GM12878 (cell line): ENCODE measurements around the gene RPL19. TPM values are rescaled to one million over a fixed set of nuclear protein-coding genes. Genes with fewer than 3 reads are reported as not detected.

Experiments used
- ATAC-seq: fragments of 200-7000 bp; cut with Tn5 transposase; 3 replicates; pipeline ENCODE4 v1.9.1; 2020; ENCODE audit warnings: mild to moderate bottlenecking, moderate library complexity
- BruUV-seq: library from RNA; stranded (reverse); fragments of 400-500 nt; replicated peaks from 2 replicates; lab custom pipeline; 2021; lab: Mats Ljungman, UMichigan
- CTCF ChIA-PET: fragments of 300-600 bp; sonication (Branson Sonifier 250); formaldehyde crosslinking; extraction: SDS; loops from one replicate; lab custom pipeline; 2021; ENCODE audit warnings: inconsistent platforms; lab: Yijun Ruan, JAX
- POLR2A ChIA-PET: fragments of 350-600 bp; formaldehyde crosslinking; extraction: SDS; loops from one replicate; lab custom pipeline; 2021; ENCODE audit warnings: inconsistent platforms; lab: Charles Lee
- RAD21 ChIA-PET: fragments of 300-600 bp; sonication (Branson Sonifier 250); formaldehyde crosslinking; loops from one replicate; lab custom pipeline; 2023; ENCODE audit warnings: antibody characterized with exemption; ENCODE audit not compliant: unreplicated experiment; lab: Charles Lee
- SMC1A ChIA-PET: fragments of 300-600 bp; sonication (Branson Sonifier 250); formaldehyde crosslinking; loops from one replicate; lab custom pipeline; 2023; ENCODE audit not compliant: unreplicated experiment, uncharacterized antibody; lab: Charles Lee
- DNase-seq: peaks from one replicate; pipeline ENCODE4 v3.0.0-alpha.2; 2011; ENCODE audit warnings: low read depth, low spot score
- FAIRE-seq: peaks from 3 replicates; lab custom pipeline; 2011; peaks lifted over from hg19 to GRCh38; lab: Jason Lieb, UNC
- H2AFZ ChIP-seq: 2 replicates; pipeline ENCODE4 v1.6.0; 2011; ENCODE audit warnings: low read depth, low read length, control low read depth; ENCODE audit not compliant: control insufficient read depth
- H3K27ac ChIP-seq: 2 replicates; pipeline ENCODE4 v1.5.1; 2011; ENCODE audit warnings: control low read depth; ENCODE audit not compliant: control insufficient read depth, insufficient read depth
- H3K27me3 ChIP-seq, 2 experiments: replicated peaks in 1 of 2; 2 replicates each; pipeline versions ENCODE4 v1.6.0 to v1.6.1; 2011; ENCODE audit warnings: low read length in 1 of 2; ENCODE audit not compliant: control insufficient read depth in 2 of 2, insufficient read depth in 2 of 2
- H3K36me3 ChIP-seq, 2 experiments: 2 replicates each; pipeline ENCODE4 v1.5.1; 2011; ENCODE audit warnings: low read length in 1 of 2; ENCODE audit not compliant: control insufficient read depth in 2 of 2, insufficient read depth in 2 of 2
- H3K4me1 ChIP-seq: 2 replicates; pipeline ENCODE4 v1.6.1; 2011; ENCODE audit warnings: mild to moderate bottlenecking, low read length, moderate library complexity, mixed read lengths; ENCODE audit not compliant: control insufficient read depth, insufficient read depth
- H3K4me2 ChIP-seq: 2 replicates; pipeline ENCODE4 v1.6.0; 2011; ENCODE audit warnings: control low read depth; ENCODE audit not compliant: control insufficient read depth, insufficient read depth
- H3K4me3 ChIP-seq: fragments of 200-600 bp; sonication (generic); 2 replicates; pipeline ENCODE4 v1.5.1; 2016
- H3K79me2 ChIP-seq: 2 replicates; pipeline ENCODE4 v1.6.0; 2011; ENCODE audit warnings: low read length; ENCODE audit not compliant: control insufficient read depth, insufficient read depth
- H3K9ac ChIP-seq: 2 replicates; pipeline ENCODE4 v1.8.0; 2011; ENCODE audit warnings: low read length, control low read depth, mixed read lengths; ENCODE audit not compliant: control insufficient read depth, insufficient read depth
- H3K9me3 ChIP-seq: replicated peaks from 3 replicates; pipeline ENCODE4 v1.5.1; 2011; ENCODE audit warnings: mild to moderate bottlenecking, low read length; ENCODE audit not compliant: control insufficient read depth, insufficient read depth
- H4K20me1 ChIP-seq: 2 replicates; pipeline ENCODE4 v1.6.0; 2011; ENCODE audit not compliant: control insufficient read depth, insufficient read depth
- CBX5 ChIP-seq: sonication (generic); IDR thresholded peaks from 2 replicates; pipeline ENCODE4 v1.6.1; 2016; ENCODE audit warnings: low read depth, moderate library complexity, mild to moderate bottlenecking, inconsistent platforms
- MXI1 ChIP-seq: fragments of 150-350 bp; IDR thresholded peaks from 2 replicates; pipeline ENCODE4 v1.6.1; 2011; ENCODE audit warnings: low read depth, mild to moderate bottlenecking, inconsistent platforms, low read length, improper control_type of control experiment
- RAD21 ChIP-seq: IDR thresholded peaks from 2 replicates; pipeline ENCODE4 v1.6.1; 2011; ENCODE audit warnings: mild to moderate bottlenecking, low read depth, low read length, moderate library complexity; ENCODE audit not compliant: insufficient read depth
- RB1 ChIP-seq: fragments of 450-650 bp; formaldehyde crosslinking; IDR thresholded peaks from 2 replicates; pipeline ENCODE4 v1.6.1; 2017; ENCODE audit warnings: mild to moderate bottlenecking, borderline replicate concordance
- SMAD1 ChIP-seq: fragments of 450-650 bp; IDR thresholded peaks from 2 replicates; pipeline ENCODE4 v1.6.1; 2018; ENCODE audit warnings: mild to moderate bottlenecking, low read depth; ENCODE audit not compliant: partially characterized antibody
- SMARCA5 ChIP-seq: fragments of 450-650 bp; IDR thresholded peaks from 2 replicates; pipeline ENCODE4 v1.6.1; 2017; ENCODE audit warnings: mild to moderate bottlenecking
- SMC3 ChIP-seq: IDR thresholded peaks from 2 replicates; pipeline ENCODE4 v1.6.1; 2011; ENCODE audit warnings: low read length, improper control_type of control experiment, borderline replicate concordance
- SUZ12 ChIP-seq: fragments of 200-600 bp; sonication (generic); IDR thresholded peaks from one replicate; pipeline ENCODE4 v1.6.1; 2018; ENCODE audit warnings: antibody characterized with exemption, mild to moderate bottlenecking; ENCODE audit not compliant: unreplicated experiment
- TCF7 ChIP-seq: IDR thresholded peaks from 2 replicates; pipeline ENCODE4 v1.6.1; 2014; ENCODE audit warnings: antibody characterized with exemption, borderline replicate concordance
- ZNF274 ChIP-seq: IDR thresholded peaks from one replicate; pipeline ENCODE4 v1.8.0; 2011; ENCODE audit not compliant: insufficient read length, insufficient read depth
- ZSCAN29 ChIP-seq: fragments of 450-650 bp; IDR thresholded peaks from 2 replicates; pipeline ENCODE4 v1.6.1; 2017; ENCODE audit warnings: mild to moderate bottlenecking, moderate library complexity
- WGBS: methylation state at CpG from one replicate; pipeline ENCODE4 v1.1.6; 2016; ENCODE audit warnings: low lambda C conversion rate; ENCODE audit not compliant: insufficient replicate concordance, insufficient coverage; ENCODE audit errors: missing lambda C conversion rate; 5-methylcytosine and 5-hydroxymethylcytosine counted together
- in situ Hi-C: fragments of 300-500 bp; cut with MboI; formaldehyde crosslinking; loops from 9 replicates; pipeline ENCODE4 v1.14.3; 2018; ENCODE audit warnings: mixed read lengths
- intact Hi-C: fragments of 100-400 bp; cut with micrococcal nuclease; formaldehyde crosslinking; loops from one replicate; pipeline ENCODE4 v1.14.2; 2022; ENCODE audit not compliant: unreplicated experiment
- polyA plus RNA-seq, 11 experiments: library from polyadenylated mRNA; depleted of rRNA in 4 of 11; unstranded in 6 of 11; stranded (reverse) in 5 of 11; fragments of >200 nt; fragmentation: Nextera tagmentation in 4 of 11; fragmentation: Illumina TruSeq in 1 of 11; extraction: Ambion mirVana in 4 of 11; extraction: Trizol in 1 of 11; gene quantifications; 1 replicate in 1 of 11; 2 replicates in 10 of 11; pipeline versions ENCODE4 v1.2.1 to v1.2.3, GENCODE V29; 2011 to 2016; ENCODE audit warnings: inconsistent platforms in 2 of 11, missing spikeins in 2 of 11, low read depth in 1 of 11
- total RNA-seq, 4 experiments: library from RNA; depleted of rRNA in 3 of 4; stranded (reverse); fragments of >200 nt in 3 of 4; fragmentation: Illumina TruSeq in 1 of 4; extraction: Trizol in 1 of 4; gene quantifications; 2 replicates each; pipeline versions ENCODE4 v1.2.1 to v1.2.3, GENCODE V29; 2013 to 2021
- TF ChIP-seq, protein P1 (sequence below): IDR thresholded peaks from 2 replicates; pipeline ENCODE4 v1.6.1; 2011; ENCODE audit warnings: borderline replicate concordance, low read depth, mild to moderate bottlenecking, moderate library complexity, mixed read lengths, low read length; ENCODE audit not compliant: insufficient read depth; ENCODE audit errors: extremely low read length
- TF ChIP-seq, protein P2 (sequence below), 3 experiments: IDR thresholded peaks in 2 of 3; conservative IDR thresholded peaks in 1 of 3; 2 replicates each; pipeline ENCODE4 v1.5.1; 2011; ENCODE audit warnings: low read depth in 3 of 3, low read length in 3 of 3, mild to moderate bottlenecking in 3 of 3, control low read depth in 2 of 3, moderate library complexity in 2 of 3, inconsistent platforms in 1 of 3, mixed read lengths in 1 of 3; ENCODE audit not compliant: control insufficient read depth in 2 of 3, insufficient read depth in 1 of 3; ENCODE audit errors: extremely low read depth in 1 of 3
- TF ChIP-seq, protein P3 (sequence below): IDR thresholded peaks from 2 replicates; pipeline ENCODE4 v1.6.1; 2011; ENCODE audit warnings: mild to moderate bottlenecking, low read depth, low read length, moderate library complexity; ENCODE audit not compliant: insufficient replicate concordance

RPL19 gene
- total and polyA plus RNA-seq, 10 of the 15 experiments (the other 5 are each of a cell fraction or from before 2014, with no cell fraction given) = 1,862 to 5,536 (median 3,836) TPM

GRCh38 chr17:39231591-39232551 lies 31.8 kb downstream of the RPL19 start (continued):
- TF ChIP-seq ZNF274 = no peak
- no peak for TF ChIP-seq MXI1
- no peak for TF ChIP-seq SUZ12
- TF ChIP-seq, protein P1, sequence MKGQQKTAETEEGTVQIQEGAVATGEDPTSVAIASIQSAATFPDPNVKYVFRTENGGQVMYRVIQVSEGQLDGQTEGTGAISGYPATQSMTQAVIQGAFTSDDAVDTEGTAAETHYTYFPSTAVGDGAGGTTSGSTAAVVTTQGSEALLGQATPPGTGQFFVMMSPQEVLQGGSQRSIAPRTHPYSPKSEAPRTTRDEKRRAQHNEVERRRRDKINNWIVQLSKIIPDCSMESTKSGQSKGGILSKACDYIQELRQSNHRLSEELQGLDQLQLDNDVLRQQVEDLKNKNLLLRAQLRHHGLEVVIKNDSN = no peak
- TF ChIP-seq ZSCAN29 = no peak
- TF ChIP-seq CBX5 = no peak

DNA sequence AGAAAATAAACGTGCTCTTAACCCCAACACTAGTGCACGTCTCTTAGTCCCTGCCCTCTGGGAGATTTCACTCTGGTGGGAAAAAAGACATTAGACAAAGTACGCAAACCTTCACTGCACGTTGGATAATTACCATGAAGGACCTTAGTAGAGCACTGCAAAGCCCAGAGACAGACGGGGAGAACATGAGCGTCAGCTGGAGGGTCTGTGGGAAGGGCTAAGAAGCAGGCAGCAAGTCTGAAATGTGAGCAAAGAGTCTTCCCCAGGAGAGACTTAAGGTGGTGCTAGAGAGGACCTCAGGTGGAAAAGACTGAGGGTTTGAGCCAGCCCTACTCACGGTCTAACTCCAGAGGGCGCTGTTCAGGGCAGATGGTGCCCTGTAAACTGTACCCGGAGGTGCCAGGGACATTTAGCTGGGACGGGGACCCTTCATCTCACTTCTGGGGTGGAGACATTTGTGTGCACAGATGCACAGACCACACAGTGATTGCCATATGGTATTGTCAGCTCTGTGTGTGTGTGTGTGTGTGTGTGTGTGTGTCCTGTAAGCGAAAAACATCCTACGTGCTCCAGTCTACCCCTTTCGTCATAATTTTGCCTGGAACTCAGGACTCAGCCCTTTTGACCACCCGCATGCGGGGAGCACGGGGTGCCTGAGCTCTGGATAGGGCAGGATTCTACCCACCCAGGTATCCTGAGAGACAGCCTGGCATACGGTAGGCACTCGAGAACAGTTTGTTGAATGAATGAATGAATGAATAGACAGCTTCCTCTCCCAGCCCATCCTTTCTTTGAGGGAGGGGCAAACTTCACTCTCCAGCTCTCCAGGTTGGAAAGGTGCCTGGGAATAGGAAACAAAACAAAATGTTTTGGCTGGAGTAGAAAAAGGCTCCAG lies 35.7 kb downstream of the RPL19 start:
- peak; percentile 80 for FAIRE-seq
- Histone ChIP-seq H3K9ac (no peak overlapping the region), H3K27me3 (no peaks in the 10 kb centered on the region; a peak in 3 of 4 replicates), H3K4me1 (no peaks in the 10 kb centered on the region), H3K79me2 (no peaks in the 10 kb centered on the region), H4K20me1 (no peaks in the 10 kb centered on the region), H3K27ac (no peak overlapping the region), H3K4me3 (no peak overlapping the region), H2AFZ (no peak overlapping the region), H3K9me3 (no peaks in the 10 kb centered on the region), H3K36me3 (no peaks in the 10 kb centered on the region), H3K4me2 (no peak overlapping the region)
- in situ Hi-C loops (no loop called here), intact Hi-C loops (no loop called here)
- peak; percentile 31; the same call in 1 of the 2 replicates for TF ChIP-seq RAD21
- no peak for TF ChIP-seq TCF7
- TF ChIP-seq, protein P2, sequence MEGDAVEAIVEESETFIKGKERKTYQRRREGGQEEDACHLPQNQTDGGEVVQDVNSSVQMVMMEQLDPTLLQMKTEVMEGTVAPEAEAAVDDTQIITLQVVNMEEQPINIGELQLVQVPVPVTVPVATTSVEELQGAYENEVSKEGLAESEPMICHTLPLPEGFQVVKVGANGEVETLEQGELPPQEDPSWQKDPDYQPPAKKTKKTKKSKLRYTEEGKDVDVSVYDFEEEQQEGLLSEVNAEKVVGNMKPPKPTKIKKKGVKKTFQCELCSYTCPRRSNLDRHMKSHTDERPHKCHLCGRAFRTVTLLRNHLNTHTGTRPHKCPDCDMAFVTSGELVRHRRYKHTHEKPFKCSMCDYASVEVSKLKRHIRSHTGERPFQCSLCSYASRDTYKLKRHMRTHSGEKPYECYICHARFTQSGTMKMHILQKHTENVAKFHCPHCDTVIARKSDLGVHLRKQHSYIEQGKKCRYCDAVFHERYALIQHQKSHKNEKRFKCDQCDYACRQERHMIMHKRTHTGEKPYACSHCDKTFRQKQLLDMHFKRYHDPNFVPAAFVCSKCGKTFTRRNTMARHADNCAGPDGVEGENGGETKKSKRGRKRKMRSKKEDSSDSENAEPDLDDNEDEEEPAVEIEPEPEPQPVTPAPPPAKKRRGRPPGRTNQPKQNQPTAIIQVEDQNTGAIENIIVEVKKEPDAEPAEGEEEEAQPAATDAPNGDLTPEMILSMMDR (IDR thresholded peaks at IDR 0.05 in 2 of 3, conservative IDR thresholded peaks at IDR 0.05 in 1 of 3; ENCODE audit: control insufficient read depth in 2 of 3, extremely low read depth in 1 of 3, insufficient read depth in 1 of 3, low read depth in 3 of 3, low read length in 3 of 3) = peak; percentile 63 to 95 (median 86)
- TF ChIP-seq, protein P3, sequence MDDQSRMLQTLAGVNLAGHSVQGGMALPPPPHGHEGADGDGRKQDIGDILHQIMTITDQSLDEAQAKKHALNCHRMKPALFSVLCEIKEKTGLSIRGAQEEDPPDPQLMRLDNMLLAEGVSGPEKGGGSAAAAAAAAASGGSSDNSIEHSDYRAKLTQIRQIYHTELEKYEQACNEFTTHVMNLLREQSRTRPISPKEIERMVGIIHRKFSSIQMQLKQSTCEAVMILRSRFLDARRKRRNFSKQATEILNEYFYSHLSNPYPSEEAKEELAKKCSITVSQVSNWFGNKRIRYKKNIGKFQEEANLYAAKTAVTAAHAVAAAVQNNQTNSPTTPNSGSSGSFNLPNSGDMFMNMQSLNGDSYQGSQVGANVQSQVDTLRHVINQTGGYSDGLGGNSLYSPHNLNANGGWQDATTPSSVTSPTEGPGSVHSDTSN = no peak
- TF ChIP-seq SMAD1 = no peak
- TF ChIP-seq SMARCA5 = peak; percentile 60; the same call in 1 of the 2 replicates
- 0 out of 2 replicates have a peak, but pooled peaks have one; percentile 11 for TF ChIP-seq RB1
- peak; percentile 39; the same call in 1 of the 2 replicates for TF ChIP-seq SMC3
- WGBS = 27% methylated on average over 17 of the region's 18 CpGs
- RAD21 ChIA-PET = interaction anchor here (0.7 to 11.3 kb wide), 6 partner anchors 9 to 253 kb away, joined by 3 to 160 read pairs (median 8); no protein-coding TSS in a partner anchor
- CTCF ChIA-PET = interaction anchor here (0.5 to 21.3 kb wide), 22 partner anchors 11 to 385 kb away, joined by 3 to 658 read pairs (median 4); partner anchors contain the start of genes ARL5C and RPL19
- DNase-seq = peak; percentile 24
- BruUV-seq = no TSS peak
- SMC1A ChIA-PET = interaction anchor here (0.6 to 1.4 kb wide), 5 partner anchors 9 to 141 kb away, joined by 3 to 5 read pairs (median 4); no protein-coding TSS in a partner anchor
- POLR2A ChIA-PET = interaction anchor here (0.6 to 1.2 kb wide), 4 partner anchors 13 to 41 kb away, joined by 3 to 6 read pairs (median 4); partner anchors contain the start of gene RPL19
- peak; percentile 88 for ATAC-seq
